HG03378 (cell line): Measurements from ENCODE around the gene CNTN5.

Experiments
- ATAC-seq: cut with Tn5 transposase; IDR thresholded peaks from one replicate; pipeline ENCODE4 v1.9.1; 2021; ENCODE audit warnings: mild to moderate bottlenecking, moderate library complexity; ENCODE audit not compliant: unreplicated experiment

The CNTN5 gene

GRCh38 chr11:100294748-100295147 lies 1274.0 kb downstream of the CNTN5 start:
- ATAC-seq: no peak

- ATAC-seq: no peak
Measured at GRCh38 chr11:100296051-100296679, 1275.4 kb downstream of the CNTN5 start.

DNA sequence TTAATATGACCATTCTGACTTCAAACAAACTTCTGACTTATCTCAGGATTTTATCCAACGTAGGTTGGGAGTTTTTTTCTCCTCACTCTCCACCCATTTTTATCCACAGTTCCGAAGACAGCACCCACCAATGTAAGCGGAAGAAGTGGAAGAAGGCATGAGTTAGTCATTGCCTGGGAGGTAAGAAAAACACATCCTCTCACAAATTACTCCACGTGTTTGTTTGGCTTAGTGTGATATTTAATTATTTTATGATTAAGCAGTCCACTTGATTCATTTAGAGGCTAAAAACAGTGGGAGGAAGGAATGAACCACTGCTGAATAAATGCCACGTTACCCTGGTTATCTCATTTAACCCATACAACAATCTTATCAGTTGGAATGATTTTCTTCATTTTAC lies 1276.8 kb downstream of the CNTN5 start:
- ATAC-seq: no peak

DNA sequence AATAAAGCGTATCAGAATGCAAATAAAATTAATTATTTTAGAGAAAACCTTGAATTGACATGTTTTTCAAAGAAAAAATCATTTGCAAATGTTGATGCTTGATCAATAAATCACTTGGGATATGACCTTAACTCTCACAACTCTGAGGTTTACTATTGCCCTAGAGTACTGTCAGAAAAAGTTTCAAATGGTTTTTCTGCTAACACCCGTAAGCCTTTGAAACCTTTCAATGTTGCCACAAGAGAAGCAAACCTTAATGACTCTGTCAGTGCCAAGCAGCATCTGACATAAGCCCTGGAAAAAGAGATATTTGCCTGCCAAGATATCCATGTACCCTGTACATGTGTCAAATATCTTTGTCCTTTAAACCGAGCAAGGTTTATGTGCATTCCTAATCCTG lies 1282.1 kb downstream of the CNTN5 start:
- ATAC-seq: no peak

DNA sequence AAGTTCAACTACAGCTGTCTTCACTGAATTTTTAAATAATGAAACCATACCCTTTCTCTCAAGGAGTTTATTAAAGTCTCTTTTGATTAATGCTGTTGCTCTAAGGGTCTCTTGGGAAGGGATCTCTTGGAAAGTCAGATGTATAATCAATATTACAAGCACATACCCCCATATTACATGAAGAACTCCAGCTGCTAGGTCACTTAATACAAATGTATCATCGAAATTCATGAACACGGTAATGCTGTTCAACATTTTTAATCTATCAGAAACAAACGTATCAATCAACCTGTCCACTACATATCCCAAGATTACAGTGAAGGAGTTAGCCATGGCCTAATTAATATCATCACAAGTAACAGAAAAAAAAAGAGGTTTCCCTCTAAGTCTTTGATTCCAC lies 1283.1 kb downstream of the CNTN5 start:
- no peak for ATAC-seq

GRCh38 chr11:100308202-100308601 lies 1287.5 kb downstream of the CNTN5 start:
- ATAC-seq: no peak

DNA sequence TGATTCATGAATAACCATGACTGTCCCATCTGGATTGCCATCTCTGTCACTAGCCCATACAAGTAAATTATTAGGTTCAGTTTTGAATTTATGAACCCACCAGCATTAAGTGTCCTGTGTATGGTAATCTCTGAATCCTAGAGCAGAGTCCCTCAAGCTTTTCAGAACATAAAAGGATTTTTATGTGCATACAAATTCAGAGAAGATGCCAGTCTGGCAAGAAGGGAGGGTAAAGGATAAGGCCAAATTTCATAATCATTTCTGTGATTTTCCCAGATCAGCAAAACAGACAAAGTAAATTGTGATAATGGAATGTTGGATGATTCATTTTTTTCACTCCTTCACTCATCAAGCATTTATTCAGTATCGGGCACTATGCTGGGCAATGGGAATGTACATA lies 1295.2 kb downstream of the CNTN5 start:
- no peak for ATAC-seq

DNA sequence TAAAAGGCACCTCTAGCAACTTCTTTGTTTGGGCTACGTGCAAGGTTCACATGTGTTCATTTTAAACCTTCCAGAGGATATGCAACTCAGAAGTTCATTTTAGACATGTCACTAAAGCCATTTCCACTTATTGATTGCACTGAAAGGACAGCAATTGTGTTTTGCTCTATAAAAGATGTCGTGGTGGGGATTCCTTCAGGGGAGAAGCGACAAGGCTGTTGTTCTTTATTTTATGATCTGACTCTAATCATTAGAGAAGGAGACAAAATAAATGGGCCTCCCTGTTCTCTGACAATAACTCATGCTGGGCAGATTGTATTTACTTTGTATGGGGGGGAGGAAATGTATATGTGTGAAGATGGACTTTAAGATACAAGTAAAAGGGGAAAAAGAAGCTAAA lies 1296.2 kb downstream of the CNTN5 start:
- ATAC-seq: no peak

DNA sequence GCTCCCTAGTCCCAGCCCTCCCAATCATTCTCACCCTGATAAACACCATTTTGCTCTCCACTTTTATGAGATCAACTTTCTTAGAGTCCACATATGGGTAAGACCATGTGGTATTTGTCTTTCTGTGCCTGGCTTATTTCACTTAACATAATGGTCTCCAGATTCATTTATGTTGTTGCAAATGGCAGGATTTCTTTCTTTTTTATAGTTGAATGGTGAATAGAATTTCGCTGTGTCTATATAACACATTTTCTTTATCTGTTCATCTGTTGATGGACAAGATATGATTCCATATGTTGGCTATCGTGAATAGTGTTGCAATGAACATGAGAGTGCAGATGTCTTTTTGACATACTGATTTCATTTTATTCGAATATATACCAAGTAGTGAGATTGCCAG lies 1298.9 kb downstream of the CNTN5 start:
- no peak for ATAC-seq

DNA sequence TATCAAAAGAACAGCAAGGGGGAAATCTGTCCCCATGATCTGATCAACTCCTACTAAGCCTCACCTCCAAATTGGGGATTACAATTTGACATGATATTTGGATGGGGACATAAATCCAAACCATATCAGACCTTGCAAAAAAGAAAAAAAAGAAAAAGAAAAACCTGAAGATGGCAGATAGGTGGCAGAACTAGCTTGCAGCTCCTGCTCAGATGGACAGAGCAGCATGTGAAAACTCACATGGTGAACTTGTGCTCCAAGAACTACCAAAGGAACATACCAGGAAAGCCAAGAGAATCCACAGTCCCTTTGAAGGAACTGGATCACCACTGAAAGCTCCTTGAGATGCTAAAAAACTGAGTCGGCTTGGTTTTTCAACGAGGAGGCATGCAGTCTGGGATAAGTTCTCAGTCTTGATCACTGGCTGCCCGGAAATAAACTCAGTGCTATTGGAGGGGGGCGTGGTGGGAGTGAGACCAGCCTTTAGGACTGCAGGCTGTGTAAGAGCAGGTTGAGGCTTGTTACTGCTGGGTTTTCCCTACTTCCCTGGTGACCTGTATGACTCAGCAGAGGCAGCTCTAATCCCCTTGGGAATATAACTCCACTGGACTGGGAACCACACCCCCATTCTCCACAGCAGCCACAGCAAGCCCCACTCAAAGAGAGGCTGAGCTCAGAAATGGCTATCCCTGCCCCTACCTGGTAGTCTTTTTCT lies 1308.0 kb downstream of the CNTN5 start:
- ATAC-seq: no peak

GRCh38 chr11:100329352-100329751 lies 1308.6 kb downstream of the CNTN5 start:
- ATAC-seq: no peak

- ATAC-seq: no peak
Measured at GRCh38 chr11:100336873-100337272, 1316.1 kb downstream of the CNTN5 start.

GRCh38 chr11:100338144-100338840 lies 1317.5 kb downstream of the CNTN5 start:
- ATAC-seq: no peak

DNA sequence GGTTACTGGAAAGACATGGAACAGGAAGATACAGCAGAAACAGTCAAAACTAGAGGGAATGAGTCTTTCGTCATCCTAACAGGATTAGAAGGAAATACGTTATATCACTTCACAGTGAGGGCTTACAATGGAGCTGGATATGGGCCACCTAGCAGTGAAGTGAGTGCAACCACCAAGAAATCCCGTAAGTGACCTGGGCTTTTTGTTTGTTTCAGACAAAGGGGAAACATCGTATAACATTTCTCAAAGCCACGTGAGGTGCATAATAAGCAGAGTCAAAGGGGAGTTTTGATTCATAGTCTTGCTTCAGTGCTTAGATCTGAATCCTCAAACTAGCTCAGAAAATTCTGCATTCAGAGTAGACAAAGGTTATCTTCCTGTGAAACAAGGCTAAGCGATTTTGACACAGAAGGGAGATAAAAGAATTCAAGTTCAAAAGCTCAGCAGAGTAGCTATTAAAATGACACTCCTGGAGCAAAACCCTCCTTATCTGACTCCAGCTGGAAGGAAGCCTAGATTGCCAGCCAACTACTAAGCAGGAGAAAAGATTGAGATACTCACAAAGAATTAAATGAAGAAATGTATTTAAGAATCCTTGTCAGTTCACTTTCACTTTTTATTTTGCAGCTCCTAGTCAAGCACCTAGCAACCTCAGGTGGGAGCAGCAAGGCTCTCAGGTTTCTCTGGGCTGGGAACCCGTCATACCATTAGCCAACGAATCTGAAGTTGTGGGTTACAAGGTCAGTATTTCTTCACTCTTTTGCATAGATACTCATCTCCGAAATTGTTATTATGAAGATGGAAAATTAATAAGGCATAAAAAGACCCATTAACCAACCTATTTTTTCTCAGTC lies 1319.9 kb downstream of the CNTN5 start:
- no peak for ATAC-seq

GRCh38 chr11:100353083-100353482 lies 1332.3 kb downstream of the CNTN5 start:
- ATAC-seq: no peak

GRCh38 chr11:100354736-100355135 lies 1334.0 kb downstream of the CNTN5 start:
- no peak for ATAC-seq

DNA sequence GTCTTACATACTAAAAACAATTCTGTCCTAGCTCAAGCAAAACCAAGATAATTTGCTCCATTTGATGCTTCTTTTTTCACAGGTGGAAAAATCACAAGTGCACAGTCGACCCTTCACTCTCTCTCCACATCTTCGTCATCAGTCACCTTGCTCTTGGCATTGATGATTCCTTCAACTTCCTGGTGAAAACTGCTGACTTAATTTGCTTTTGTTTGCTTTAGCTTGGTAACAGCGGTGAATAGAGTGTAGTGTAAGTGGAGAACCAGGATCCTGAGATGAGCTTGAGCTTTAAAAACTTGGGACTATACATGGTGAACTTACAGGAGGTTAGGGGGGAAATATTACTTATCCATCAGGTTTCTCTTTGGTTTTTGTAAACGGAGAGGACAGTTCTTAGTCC lies 1335.3 kb downstream of the CNTN5 start:
- ATAC-seq: no peak

- ATAC-seq: no peak
Measured at GRCh38 chr11:100359281-100359680, 1338.5 kb downstream of the CNTN5 start.

DNA sequence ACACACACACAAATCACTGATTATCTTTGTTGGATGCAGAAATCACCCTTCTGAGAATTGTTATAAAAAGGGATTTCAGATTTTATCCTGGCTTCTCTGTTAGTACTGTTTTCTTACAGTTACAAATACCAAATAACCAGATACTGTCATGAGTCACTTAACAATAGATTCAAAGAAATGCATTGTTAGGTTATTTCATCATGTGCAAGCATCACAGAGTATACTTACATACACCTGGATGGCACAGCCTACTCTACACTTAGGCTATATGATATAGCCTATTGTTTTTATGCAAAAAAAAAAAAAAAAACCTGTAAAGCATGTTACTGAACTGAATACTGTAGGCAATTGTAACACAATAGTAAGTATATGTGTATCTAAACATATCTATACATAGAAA lies 1347.1 kb downstream of the CNTN5 start:
- no peak for ATAC-seq

DNA sequence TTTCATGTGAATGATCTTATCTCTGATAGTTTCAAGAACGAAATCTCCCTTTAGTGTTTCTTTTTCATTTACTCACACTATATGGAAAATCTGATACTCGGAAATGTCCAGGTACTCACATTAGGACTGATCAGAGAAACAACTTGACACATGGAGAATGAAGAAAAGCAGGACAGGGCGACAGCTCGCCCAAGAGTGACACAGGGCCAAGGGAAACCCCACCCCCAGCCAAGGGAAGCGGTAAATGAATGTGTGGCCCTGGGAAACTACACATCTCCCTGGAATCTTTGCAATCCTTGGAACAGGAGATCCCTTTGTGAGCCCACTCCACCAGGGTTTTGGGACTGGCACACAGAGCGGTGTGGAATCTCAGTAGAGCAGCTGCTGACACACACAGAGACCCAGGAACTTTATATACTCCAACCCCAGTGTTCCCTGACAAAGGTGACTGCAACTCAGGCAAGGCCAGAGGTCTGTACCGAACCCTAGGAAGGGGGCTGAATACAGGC lies 1362.7 kb downstream of the CNTN5 start:
- ATAC-seq: no peak

DNA sequence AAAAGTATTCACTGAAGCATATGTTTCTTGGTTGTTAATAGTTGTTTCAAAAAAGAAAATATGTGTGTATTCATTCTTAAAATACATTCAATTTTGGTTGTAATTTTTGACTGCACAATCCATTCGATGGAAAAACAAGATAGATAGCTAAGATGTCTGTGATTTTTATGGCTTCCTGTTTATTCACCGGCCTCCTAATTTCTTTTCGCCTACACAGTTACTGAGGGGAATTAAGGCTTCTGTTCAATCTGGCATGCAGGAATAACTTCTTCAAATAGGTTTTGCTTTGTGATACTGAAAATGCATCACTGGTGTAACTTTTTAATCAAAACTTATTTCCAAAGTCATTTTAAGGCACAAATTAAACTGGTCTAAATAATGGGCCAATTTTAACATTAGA lies 1375.5 kb downstream of the CNTN5 start:
- ATAC-seq: no peak
